Hematopoietic multipotent progenitor cell treated with erythropoietin and hydrocortisone succinate and interleukin-3 and kit ligand, for 8 days (in vitro differentiated cells): ENCODE measurements around the gene GPR4.
"Not testable (repeated sequence)": the region's sequence is repeated elsewhere in the genome, so short reads cannot be mapped to it uniquely, and the experiment has no call there.

Experiments
- DNase-seq: peaks from one replicate; pipeline ENCODE4 v3.0.0-alpha.2; 2015

Gene GPR4

DNA sequence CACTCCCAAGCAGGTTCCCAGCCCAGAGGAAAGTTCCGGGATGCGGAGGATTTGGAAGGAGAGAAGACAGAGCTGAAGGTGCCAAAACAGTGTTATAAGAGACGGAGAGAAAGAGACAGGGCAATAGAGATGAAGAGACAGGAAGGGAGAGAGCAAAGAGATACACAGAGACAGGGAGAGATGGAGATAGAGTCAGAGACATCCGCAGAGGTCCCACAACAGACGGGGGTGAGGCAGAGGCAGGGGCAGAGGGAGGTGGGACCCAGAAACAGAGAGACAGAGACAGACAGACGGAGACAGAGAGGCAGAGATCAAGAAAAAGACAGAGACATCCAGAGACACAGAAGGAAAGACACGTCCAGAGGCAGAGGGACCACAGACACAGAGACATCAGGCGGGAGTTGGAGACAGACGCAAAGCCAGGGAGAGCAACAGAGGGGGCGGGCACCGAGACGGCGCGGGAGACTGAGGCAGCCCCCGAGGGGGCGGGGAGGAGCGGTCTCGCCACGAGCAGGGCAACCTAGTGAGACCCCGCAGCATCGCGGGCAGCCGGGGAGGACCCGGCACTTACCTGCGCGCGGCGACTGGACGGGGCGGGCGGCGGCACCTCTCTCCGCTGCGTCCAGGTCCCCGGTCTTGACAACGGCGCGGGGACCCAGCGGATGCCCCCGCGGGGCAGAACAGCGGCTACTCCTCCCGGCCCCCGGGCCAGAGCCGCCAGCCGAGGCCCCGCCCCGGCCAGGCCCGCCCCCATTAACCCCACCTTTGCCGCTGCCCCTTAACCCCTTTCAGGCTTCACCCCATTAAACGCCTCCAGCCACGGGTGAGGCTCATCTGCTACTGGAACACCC lies at the start of gene GPR4:
Gene GPR4 (minus strand): TSS at position 689 of the 851 bp plus-strand sequence. CDS start 10,346 bp downstream, outside the sequence.
- DNase-seq = no peak

DNA sequence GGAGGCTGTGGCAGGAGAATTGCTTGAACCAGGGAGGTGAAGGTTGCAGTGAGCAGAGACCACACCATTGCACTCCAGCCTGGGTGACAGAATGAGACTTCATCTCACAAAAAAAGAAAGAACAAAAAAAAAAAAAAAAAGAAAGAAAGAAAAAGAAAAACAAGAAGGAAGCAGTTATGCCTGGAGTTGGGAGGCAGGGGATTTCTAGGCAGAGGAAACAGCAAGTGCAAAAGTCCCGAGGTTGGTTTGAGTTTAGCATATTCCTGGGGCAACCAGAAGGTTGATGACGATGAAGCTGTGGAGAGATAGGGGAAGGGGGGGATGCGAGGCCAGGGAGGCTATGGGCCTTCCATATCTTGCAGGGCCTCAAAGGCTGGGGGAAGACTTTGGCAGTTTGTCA lies 48.7 kb upstream of the GPR4 start:
- DNase-seq = no peak

DNA sequence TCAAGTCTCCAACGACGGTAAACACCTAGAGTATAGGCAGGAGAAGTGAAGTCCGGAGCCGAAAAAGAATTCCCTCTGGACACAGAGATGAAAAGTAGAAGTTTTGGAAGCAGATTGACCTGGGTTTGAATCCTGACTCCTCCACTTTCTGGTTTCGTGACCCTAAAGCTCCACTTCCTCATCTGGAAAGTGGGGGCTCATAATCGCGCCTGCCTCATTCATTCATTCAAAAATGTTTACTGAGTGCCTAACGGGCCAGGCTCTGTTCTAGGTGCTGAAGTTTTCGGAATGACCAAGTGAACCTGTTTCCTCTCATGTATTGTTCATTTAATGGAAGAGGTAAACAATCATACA lies 44.3 kb upstream of the GPR4 start:
- DNase-seq = no peak

DNA sequence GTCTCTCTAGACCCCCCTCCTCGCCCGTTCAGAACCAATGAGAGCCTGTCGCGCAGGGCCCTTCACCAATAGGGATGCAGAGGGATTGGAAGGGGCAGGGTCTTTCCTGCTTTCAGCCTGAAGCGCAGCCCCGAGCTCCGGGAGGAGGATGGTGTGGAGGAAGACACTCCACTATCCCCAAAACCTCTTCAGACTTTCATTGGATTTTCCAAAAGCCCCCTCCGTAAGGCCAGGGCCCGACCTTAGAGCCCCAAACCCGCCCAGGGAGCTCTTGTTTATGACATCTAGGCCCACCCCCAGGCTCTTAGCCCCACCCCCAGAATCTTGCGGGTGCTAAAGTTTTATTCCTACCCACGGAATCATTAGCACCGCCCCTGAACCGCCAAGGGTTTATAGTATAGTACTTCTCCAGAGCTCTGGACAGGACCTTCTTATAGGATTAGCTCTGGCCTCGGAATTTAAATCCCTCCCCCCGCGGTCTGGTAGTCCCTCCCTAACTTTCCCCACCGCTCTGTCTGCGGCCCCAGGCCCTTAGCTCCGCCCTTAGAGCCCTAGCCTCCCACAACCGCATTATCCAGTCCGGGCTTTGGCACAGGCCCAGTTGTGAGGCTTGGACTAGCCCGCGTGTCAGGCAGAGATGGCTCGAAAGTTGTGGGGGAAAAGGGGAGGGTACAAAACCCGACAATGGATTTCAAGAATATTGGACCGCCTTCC lies 43.8 kb upstream of the GPR4 start:
- peak; percentile 95 for DNase-seq

DNA sequence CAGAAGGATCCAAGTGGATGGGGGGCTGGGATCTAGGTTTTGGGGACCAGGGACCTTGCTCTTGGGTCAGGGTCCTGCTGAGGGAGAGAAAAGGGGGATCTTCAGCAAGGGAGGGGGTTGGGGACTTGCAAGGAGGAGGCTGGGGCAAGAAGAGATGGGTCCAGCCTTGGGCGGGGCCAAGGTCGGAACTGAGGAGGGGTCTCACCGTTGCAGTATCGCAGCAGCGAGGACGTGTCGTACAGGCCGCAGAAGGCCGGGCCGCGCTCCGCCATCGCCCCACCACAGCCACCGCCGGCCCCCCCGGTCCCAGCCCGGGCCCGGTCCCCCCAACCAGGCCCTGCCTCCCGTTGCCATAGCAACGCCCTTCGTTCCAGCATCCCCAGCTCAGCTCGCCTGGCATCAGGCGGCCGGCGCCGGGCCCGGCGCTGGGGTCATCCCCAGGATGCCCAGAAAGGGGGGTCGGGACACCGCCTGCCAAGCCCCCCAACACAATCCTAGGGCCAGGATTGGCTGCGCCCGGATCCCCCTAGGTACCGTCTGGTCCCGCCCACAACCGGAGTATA lies 43.1 kb upstream of the GPR4 start:
- no peak for DNase-seq

DNA sequence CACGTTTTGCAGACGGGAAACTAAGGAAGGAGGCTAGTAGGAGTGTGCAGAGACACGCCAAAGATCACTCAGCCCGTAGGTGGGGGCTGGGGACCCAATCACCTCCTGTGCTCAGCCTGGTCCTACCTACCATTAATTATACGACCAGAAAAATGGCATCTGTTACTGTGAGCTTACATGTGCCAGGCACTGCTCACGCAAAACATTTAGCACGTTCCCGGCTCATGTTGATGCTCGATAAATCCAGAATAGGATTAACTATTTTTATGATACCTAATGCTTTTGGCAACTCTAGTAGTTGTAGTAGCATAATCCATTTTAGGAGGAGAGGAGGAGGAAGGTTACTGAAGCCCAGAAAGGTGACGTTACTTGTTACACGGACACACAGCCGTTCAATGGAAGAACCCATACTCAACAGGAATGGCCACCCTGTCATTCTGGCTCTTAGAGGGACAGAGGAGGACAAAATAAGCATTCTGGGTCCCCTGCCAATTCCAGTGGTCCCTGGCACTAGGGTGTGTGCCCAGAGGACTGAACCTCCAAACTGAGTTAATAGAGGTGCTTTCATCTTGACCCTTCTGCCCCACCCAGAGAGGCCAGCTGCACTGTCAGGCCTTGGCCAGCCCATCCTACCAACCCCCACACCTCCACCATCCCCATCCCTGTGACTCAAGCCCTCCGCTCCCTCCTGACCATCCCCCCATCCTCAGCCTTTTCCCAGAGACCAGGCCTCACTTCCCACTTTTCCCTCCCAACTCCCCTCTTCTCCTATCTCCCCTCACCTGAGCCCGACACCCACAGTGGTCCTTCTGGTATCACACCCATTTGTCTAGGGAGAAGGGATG lies 42.1 kb upstream of the GPR4 start:
- DNase-seq = no peak

DNA sequence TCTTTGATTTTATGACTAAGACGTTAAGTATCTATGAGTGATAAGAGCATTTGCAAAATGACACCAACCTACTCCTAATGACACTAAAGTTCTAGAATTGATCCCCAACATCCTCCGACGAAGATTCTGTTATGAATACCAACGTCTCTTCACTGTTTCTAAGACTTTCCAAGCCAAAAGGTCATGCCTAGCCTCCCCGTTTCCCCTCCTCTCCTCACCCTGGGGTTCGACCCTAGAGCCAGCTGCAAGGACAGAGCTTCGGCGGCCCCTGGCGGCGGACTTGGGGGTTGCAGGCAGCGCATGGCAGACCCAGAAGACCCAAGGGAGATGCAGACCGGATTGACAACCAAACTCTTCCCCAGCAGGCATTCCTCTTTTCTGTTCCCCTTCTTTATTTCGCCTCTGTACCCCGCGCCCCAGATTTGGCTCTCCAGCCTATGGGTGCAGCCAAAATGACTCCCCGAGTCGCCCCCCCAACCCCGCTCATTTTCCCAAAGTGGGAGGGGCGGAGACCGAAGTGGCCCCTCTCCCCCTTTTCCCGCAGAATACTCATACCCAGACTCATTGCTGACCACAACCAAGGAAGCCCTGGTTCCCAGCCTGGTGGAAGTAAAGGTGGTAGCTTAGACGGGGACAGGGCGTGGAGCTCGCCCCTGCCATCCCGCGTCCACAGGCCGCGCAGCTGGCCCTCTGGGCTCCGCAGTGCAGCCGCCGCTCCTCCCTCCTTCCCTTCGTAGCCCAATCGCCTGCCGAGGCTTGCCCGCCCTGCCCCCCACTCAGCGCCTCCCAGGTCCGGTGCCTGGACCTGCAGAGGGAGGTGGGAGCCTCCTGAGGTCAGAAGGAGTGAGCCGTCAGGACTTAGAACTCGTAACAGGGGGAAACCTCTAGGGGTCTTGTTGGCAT lies 41.3 kb upstream of the GPR4 start:
- peak; percentile 86 for DNase-seq

DNA sequence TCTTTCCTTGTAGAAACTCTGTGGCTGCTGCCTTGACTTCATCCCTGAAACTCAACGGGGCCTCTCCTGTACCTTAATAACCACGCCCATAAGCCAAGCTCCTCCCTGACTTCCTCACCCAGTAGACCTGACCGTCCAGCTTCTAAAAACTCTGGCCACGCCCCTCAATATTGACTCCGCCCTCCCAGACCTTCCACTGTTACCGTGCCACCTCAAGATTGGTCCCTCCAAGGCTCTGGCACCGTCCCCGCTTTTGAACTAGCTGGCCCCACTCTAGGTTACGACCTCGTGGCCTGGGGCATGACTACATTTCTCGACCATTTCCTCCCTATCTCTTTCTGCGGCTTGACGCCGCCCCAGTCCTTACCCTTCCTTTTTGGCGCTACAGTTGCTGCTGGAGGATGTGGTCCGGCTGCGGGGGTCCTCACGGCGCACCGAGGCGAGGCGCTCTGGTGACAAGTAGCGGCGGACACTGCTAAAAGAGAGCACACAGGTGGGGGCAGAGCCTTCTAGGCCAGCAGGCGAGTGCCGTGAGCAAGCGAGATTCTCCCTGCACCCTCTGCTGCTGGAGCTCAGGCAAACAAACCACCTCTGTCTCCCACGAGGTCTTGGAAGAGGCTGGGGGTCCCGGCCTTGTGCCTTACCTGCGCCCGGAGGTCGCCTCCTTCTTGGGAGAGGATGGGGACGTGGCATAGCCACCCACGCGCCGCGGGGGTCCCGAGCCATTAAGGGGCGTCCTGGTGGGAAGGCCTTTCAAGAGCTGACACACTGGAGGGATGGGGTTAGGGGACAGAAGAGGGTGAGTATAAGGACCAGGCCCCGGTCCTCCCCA lies 39.5 kb upstream of the GPR4 start:
- DNase-seq = peak; percentile 98

DNA sequence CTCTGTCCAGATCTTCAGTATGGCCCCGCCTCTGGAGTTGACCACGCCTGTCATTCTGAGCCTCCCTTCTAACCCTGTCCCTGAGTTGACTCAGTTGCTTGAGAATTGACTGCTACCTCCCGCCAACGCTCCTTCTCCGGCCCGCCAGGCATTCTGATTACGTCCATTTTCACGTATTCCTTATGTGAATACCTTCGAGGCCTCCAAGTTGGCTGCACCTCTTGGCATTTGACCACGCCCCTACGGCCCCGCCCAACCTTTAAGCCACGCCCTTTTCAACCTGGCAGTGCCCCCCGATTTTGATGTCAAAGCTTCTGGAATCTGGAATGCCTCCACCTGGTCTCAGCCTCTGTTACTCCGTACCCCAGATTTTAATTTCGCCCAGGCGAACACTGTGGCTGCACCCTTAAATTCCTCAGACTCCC lies 38.8 kb upstream of the GPR4 start:
- no peak for DNase-seq

DNA sequence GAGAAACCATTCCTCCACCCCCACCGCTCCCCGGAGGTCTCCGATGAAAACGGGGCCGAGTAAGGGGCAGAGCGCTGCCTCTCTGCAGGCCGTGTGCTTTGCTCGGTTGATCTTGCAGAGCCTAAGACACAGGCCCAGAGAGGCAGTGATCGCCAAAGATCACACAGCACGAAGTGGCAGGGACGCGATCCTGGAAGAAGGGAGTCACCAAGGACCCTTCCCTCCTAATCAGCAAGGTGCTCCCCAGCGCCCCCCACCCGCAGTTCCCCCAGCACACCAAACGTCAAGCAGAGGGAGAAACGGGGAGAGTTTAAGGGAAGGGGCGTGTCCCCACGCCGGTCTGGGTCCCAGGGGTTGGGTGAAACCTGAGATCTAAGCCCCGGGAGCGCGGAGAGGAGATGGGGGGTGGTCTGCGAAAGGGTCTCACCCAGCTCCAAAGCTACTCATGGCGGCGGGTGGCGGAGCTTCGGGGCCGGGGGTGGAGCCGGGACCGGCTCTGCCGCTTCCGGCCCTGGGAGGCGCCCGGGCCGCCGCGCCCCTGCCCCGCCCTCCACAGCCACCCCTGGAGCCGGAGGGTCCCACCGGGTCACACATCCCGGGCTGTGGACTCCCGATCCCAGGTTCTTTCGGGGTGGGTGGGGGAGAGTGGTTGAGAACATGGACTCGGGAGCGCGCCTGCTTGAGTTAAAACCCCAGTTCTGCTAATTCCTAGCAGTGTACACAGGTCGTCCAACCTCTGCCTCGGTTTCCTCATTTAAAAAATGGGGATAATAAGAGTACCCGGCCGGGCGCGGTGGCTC lies 37.1 kb upstream of the GPR4 start, which contains the start of gene EML2:
Gene EML2 (minus strand): TSS at position 468 of the 800 bp plus-strand sequence. CDS start 21 bp downstream, at position 447.
- DNase-seq = peak; percentile 43

DNA sequence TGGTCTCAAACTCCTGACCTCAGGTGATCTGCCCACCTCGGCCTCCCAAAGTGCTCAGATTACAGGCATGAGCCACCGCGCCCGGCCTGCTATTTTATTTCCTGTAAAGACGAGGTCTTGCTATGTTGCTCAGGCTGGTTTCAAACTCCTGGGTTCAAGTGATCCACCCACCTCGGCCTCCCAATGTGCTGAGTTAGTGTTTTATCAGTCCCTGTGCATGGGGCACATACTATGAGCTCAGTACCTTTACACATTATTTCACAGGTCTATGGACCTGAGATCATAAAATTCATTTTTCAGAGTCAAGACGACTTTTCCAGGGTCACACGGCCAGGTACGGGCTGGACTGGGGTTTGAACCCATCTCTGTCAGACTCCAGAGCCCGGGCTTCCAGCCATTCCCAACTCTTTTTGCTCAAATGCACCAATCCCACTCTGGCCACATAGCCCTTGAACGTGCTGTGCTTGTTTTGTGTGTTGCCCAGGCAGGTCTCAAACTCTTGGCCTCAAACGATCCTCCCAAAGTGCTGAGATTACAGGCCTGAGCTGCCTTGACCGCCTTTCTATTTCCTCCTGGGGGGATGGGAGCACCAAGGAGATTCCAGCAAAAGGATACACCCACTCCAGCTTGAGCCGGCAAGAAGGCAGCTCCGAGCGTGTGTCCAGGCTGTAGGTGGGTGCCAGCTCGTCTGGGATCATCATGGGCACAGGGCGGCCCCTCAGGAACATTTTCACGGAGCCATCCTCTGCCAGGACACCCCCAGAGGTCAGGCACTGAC lies 36.1 kb upstream of the GPR4 start:
- no peak for DNase-seq

DNA sequence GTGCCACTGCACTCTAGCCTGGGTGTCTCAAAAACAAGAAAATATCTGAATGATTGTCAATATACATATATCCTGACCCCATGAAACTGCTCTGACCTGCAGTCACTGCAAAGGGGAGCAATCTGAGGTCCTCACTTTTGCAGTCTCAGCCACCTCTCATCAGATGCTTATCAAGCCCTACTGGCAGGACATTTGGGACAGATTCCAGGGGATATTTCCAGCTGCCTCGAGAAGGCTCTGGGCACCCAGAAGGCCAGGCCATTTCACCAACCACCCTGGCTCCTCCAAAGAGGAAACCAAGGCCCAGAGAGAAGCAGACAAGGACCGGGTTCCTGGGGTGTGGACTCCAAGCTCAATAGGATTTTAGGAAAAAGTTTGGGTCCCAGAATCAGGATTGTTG lies 34.9 kb upstream of the GPR4 start:
- DNase-seq = no peak

DNA sequence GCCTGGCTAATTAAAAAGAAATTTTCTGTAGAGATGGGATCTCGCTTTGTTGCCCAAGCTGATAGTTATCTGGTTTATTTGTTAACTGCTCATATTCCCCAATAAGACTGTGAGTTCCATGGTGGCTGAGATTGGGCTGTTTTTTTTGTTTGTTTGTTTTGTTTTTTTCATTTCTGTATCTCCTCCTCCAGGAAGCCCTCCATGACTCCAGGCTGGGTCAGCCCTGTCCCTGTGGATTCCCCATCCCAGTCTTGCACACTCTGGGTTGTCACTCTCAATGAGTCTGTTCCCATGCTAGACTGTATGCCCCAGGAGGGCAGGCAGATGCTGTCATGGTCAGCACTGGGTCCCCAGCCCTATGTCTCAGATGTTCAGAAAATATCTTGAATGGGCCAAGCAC lies 34.3 kb upstream of the GPR4 start:
- DNase-seq = no peak

DNA sequence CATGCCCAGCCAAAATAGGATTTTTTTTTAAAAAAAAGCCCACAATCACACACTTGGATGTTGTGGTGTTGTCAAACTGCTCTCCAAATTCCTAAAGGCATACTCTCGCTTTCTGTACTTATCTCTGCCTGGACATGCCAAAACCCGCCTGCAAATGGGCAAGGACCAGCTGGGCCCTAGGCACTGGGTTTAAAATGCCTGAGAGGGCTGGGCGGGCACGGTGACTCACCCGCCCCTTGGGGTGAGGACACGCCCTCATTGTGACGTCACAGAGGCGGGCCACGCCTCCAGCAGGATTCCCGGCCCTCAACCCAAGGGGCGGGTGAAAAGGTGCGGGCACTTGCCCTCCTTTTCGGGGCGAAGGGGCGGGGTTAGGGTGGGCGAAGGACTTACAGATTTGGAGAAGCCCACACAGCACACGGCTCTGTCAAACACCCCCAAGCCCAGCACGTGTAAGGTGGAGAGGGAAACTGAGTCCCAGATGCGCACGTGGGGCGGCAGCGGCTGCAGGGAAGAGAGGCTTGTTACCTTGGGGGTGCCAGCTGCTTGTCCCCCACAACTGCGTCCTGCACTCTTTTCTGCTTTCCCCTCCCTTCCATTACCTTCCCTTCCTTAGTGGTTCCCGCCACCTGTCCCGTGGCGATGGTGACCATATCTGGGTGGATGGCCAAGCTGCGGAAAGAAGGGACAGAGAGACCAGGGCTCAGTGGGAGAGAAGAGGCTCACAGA lies 30.6 kb upstream of the GPR4 start:
- DNase-seq = peak; percentile 79

DNA sequence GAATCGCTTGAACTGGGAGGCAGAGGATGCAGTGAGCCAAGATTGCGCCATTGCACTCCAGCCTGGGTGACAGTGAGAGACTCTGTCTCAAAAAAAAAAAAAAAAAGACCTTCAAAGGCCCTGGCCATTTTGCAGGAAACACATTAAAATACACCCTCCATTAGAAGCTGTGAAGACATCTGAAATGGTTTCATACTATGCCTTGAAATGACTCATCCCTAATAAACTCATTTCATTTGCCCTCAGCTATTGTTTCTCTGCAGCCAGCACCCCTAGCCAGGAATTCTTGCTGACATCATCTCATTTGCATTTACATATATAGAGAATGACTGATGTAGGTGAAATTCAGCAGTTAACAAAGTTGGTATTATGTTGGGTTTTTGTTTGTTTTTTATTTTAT lies 28.5 kb upstream of the GPR4 start:
- DNase-seq = no peak

DNA sequence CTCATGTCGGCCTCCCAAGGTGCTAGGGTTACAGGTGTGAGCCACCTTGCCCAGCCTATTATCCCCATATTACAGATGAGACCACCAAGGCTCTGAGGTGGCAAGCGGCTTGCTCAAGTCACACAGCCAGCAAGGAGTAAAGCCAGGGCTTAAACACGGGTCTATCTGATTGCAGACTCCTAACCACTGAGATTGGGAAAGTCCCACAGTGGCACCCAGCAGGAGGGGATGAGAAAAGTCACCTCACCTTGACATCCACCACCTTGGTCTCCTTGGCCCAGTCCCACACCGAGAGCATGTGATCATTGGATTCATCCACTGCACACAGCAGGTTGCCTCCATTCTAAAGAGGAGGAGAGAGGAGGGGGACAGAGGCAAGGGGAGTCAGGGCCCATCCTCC lies 27.7 kb upstream of the GPR4 start:
- no peak for DNase-seq

DNA sequence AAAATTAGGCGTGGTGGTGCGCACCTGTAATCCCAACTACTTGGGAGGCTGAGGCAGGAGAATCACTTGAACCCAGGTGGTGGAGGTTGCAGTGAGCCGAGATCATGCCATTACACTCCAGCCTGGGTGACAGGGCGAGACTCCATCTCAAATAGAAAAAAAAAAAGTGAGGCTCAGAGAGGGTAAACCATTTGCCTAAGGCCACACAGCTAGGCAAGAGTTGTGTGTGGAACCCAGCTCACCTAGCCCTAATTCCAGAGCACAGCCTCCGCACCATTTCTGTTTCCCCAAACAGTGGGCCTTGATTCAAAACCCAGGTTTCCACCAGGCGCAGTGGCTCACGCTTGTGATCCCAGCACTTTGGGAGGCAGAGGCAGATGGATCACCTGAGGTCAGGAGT lies 26.2 kb upstream of the GPR4 start:
- not testable (repeated sequence) for DNase-seq

DNA sequence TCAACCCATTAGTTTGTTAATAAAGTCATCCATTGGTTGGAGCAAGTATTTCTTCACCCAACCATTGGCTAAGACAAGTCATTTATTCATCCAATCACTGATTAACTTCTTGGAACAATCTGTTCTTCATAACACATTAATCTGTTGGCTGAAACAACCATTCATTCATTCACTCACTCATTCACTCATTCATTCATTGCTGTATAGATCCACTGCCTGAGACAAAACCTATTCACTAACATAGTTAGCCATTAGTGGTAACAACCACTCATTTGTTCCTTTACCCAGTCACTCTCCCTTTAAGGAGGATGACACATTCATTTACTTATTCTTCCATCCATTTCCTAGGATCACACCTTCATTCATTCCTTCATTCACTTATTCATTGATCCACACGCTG lies 22.0 kb upstream of the GPR4 start:
- DNase-seq = no peak
